MCF 10A (cell line): ENCODE measurements around the gene PTPRC. TPM values are rescaled to one million over a fixed set of nuclear protein-coding genes. Genes with fewer than 3 reads are reported as not detected.

Experiments used
- BruUV-seq: library from RNA; stranded (reverse); fragments of 400-500 nt; replicated peaks from 2 replicates; lab custom pipeline; 2021; lab: Mats Ljungman, UMichigan
- CTCF ChIA-PET: fragments of 300-600 bp; sonication (Branson Sonifier 250); formaldehyde crosslinking; extraction: SDS; loops from one replicate; lab custom pipeline; 2021; ENCODE audit warnings: antibody characterized with exemption, inconsistent platforms; lab: Yijun Ruan, JAX
- POLR2A ChIA-PET: fragments of 300-600, 350-650 bp; sonication (Branson Sonifier 250); formaldehyde crosslinking; extraction: SDS; loops from one replicate; lab custom pipeline; 2020; ENCODE audit warnings: antibody characterized with exemption, inconsistent platforms; lab: Yijun Ruan, JAX
- DNase-seq: peaks from one replicate; pipeline ENCODE4 v3.0.0-alpha.2; 2018; ENCODE audit not compliant: unreplicated experiment
- H3K27ac Mint-ChIP-seq: one replicate; pipeline ENCODE4 v1.8.0; 2022; ENCODE audit warnings: mild to moderate bottlenecking, low read depth, mixed read lengths; ENCODE audit not compliant: unreplicated experiment
- H3K27me3 Mint-ChIP-seq: one replicate; pipeline ENCODE4 v1.8.0; 2022; ENCODE audit warnings: mixed read lengths; ENCODE audit not compliant: insufficient read depth, unreplicated experiment
- H3K36me3 Mint-ChIP-seq: one replicate; pipeline ENCODE4 v1.8.0; 2022; ENCODE audit warnings: mild to moderate bottlenecking, moderate library complexity, mixed read lengths; ENCODE audit not compliant: insufficient read depth, unreplicated experiment
- H3K4me1 Mint-ChIP-seq: one replicate; pipeline ENCODE4 v1.8.0; 2022; ENCODE audit warnings: mixed read lengths; ENCODE audit not compliant: insufficient read depth, unreplicated experiment
- H3K4me3 Mint-ChIP-seq: one replicate; pipeline ENCODE4 v1.8.0; 2022; ENCODE audit warnings: mild to moderate bottlenecking, moderate library complexity, mixed read lengths; ENCODE audit not compliant: unreplicated experiment
- H3K9me3 Mint-ChIP-seq: one replicate; pipeline ENCODE4 v1.8.0; 2022; ENCODE audit warnings: mixed read lengths; ENCODE audit not compliant: unreplicated experiment
- intact Hi-C: fragments of 100-400 bp; cut with micrococcal nuclease; formaldehyde crosslinking; loops from 2 replicates; pipeline ENCODE4 v1.14.1; 2022
- total RNA-seq: library from RNA; stranded (reverse); gene quantifications from 2 replicates; pipeline ENCODE4 v1.2.3, GENCODE V29; 2022
- TF ChIP-seq, protein P1 (sequence below): fragments of 200-600 bp; IDR thresholded peaks from one replicate; pipeline ENCODE4 v1.8.0; 2022; ENCODE audit warnings: antibody characterized with exemption, mild to moderate bottlenecking; ENCODE audit not compliant: unreplicated experiment

The PTPRC gene
- total RNA-seq, 1 experiment from 2014 or later = not detected

DNA sequence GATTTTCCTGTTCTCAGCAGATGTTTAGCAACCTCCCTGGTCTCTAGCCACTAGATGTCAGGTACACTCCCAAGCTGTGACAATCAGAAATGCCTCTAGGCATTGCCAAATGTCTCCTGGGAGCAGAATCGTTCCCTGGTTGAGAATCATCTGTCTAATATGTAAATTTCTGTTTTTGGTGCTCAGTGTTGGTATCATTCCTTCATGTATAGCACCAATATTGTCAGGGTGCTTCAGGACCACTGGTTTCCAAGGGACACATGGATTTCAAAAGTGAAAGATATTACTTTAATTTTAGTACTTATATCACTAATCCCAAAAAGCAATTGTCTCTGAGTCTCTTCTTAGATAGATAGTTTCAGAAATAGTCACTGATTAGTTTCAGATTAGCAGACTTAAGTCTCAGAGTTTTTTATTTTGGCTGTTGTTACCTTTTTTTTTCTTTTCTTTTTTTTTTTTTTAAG lies 160.1 kb downstream of the PTPRC start:
- Mint-ChIP-seq H3K27ac (no peak overlapping the region), H3K4me1 (peaks cover 6% of the 10 kb centered on the region), H3K36me3 (no peaks in the 10 kb centered on the region), H3K4me3 (no peak overlapping the region), H3K27me3 (no peaks in the 10 kb centered on the region), H3K9me3 (peaks cover 14% of the 10 kb centered on the region)
- BruUV-seq = no TSS peak
- ChIA-PET POLR2A (interaction anchor here (0.6 to 1.9 kb wide), 3 partner anchors 130 to 377 kb away, joined by 3 to 4 read pairs (median 4); no protein-coding TSS in a partner anchor), CTCF (interaction anchor here (0.6 to 1.6 kb wide), 4 partner anchors 8 to 578 kb away, joined by 3 to 5 read pairs (median 3); no protein-coding TSS in a partner anchor)
- peak; percentile 20 for DNase-seq
- intact Hi-C loops = no loop called here
- TF ChIP-seq, protein P1, sequence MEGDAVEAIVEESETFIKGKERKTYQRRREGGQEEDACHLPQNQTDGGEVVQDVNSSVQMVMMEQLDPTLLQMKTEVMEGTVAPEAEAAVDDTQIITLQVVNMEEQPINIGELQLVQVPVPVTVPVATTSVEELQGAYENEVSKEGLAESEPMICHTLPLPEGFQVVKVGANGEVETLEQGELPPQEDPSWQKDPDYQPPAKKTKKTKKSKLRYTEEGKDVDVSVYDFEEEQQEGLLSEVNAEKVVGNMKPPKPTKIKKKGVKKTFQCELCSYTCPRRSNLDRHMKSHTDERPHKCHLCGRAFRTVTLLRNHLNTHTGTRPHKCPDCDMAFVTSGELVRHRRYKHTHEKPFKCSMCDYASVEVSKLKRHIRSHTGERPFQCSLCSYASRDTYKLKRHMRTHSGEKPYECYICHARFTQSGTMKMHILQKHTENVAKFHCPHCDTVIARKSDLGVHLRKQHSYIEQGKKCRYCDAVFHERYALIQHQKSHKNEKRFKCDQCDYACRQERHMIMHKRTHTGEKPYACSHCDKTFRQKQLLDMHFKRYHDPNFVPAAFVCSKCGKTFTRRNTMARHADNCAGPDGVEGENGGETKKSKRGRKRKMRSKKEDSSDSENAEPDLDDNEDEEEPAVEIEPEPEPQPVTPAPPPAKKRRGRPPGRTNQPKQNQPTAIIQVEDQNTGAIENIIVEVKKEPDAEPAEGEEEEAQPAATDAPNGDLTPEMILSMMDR = no peak

DNA sequence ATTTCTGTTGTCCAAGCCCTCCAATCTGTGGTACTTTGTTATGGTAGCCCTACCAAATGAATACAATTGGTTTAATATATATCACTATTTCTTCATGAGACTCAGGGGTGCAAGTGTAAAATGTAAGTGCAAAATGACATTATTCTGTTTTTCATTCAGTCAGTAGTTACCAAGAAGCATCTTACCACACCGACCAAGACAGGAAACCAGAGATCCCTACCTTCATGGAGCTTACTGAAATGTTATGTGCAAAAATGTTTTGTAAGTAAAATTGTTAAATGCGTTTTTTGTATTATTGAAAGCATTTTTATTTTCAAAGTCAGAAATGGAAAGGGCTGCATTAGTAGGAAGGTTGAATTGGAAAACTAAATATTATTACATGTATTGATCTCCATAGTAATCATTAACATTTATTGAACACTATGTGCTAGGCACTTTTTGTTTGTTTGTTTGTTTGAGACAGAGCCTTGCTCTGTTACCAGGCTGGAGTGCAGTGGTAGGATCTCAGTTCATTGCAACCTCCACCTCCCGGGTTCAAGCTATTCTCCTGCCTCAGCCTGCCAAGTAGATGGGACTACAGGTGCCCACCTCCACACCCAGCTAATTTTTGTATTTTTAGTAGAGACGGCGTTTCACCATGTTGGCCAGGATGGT lies 166.8 kb downstream of the PTPRC start:
- Mint-ChIP-seq H3K27me3 (no peaks in the 10 kb centered on the region), H3K27ac (no peak overlapping the region), H3K4me1 (peaks cover 10% of the 10 kb centered on the region), H3K9me3 (no peaks in the 10 kb centered on the region), H3K36me3 (peaks cover 8% of the 10 kb centered on the region), H3K4me3 (no peak overlapping the region)
- ChIA-PET POLR2A (interaction anchor here (1.2 kb wide), 1 partner anchor 16 kb away, joined by 5 read pairs; no protein-coding TSS in a partner anchor), CTCF (interaction anchor here (0.6 to 1.8 kb wide), 2 partner anchors 72 to 308 kb away, joined by 3 to 4 read pairs; no protein-coding TSS in a partner anchor)
- no TSS peak for BruUV-seq
- TF ChIP-seq, protein P1 = no peak
- intact Hi-C loops = no loop called here
- DNase-seq = no peak

DNA sequence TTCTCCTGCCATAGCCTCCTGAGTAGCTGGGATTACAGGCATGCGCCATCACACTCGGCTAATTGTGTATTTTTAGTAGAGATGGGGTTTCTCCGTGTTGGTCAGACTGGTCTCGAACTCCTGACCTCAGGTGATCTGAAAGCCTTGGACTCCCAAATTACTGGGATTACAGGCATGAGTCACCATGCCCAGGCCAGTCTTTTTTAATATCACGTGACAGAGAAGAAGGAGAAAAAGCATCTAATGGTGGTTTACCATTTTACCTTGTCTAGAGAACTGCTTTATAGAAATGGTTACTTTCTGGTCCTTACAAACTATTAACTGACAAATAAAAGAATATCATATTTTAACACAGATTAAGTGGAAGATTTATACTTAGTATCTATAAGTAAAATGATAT lies 168.0 kb downstream of the PTPRC start:
- TF ChIP-seq, protein P1 = no peak
- Mint-ChIP-seq H3K27me3 (no peaks in the 10 kb centered on the region), H3K4me3 (no peak overlapping the region), H3K4me1 (peaks cover 10% of the 10 kb centered on the region), H3K36me3 (peaks cover 8% of the 10 kb centered on the region), H3K27ac (no peak overlapping the region), H3K9me3 (no peaks in the 10 kb centered on the region)
- no peak for DNase-seq
- BruUV-seq = no TSS peak
- intact Hi-C loops = no loop called here
- ChIA-PET CTCF (interaction anchor here (0.6 to 1.8 kb wide), 2 partner anchors 307 to 795 kb away, joined by 3 to 4 read pairs; no protein-coding TSS in a partner anchor), POLR2A (interaction anchor here (1.2 kb wide), 1 partner anchor 15 kb away, joined by 5 read pairs; no protein-coding TSS in a partner anchor)

Other genes with a start within 250 kb of the PTPRC start
- not detected in 2 replicates for gene ATP6V1G3, start 98.4 kb upstream of the PTPRC start, total RNA-seq